Measurements from ENCODE around the gene ZDHHC11B.
"Not testable (repeated sequence)": the region's sequence is repeated elsewhere in the genome, so short reads cannot be mapped to it uniquely, and the experiment has no call there.

ZDHHC11B gene

GRCh38 chr5:752532-753115 lies 31.9 kb downstream of the ZDHHC11B start:
- DNase-seq (ENCODE audit: low read depth) = not testable (repeated sequence)

DNA sequence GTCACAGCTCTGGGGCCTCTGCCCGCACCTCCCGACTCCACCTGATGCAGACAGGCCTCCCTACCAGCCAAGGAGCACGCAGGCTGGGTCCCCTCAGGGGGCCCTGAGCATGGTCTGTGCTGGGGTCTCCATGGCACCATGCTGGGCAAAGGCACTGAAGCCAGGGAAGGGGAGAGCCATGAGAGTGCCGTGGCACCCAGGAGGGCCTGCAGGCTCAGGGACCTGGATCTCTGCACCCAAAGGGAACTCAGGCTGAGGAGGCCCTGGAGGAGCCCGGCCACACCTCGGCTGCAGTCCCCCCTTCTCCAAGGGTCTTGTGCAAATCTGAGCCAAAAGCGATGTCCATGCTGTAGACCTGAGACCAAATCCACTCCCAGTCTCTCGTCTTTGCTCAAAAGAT lies 32.5 kb downstream of the ZDHHC11B start:
- not testable (repeated sequence) for DNase-seq (ENCODE audit: low read depth)

- no peak for DNase-seq (ENCODE audit: low read depth)
Measured at GRCh38 chr5:751496-751895, 33.0 kb downstream of the ZDHHC11B start.

GRCh38 chr5:750226-750625 lies 34.3 kb downstream of the ZDHHC11B start:
- DNase-seq (ENCODE audit: low read depth) = not testable (repeated sequence)

DNA sequence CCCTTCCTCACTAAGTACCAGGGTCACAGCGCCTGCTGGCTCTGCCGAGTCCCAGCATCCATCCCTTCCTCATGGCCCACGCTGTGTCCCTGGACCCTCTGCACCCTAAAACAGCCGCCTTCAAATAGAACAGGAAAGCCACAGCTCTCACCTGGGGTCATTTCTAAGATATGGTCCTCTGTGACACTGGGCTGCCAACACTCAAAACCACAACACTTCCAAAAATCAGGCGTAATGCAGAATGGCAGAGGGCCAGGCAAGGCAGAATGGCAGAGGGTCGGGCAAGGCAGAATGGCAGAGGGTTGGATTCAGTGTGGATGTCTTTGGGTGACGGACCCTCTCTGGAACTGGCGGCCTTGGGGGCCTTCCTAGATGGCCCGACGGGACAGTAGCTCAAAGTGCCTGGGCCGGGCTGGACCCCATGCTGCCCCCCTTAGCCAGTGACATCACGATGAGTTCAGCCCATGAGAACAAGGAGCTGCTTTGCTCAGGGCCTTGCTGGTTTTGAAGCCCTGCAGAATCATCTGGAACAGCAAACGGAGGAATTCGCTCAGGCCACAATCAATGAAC lies 35.3 kb downstream of the ZDHHC11B start:
- no peak for DNase-seq (ENCODE audit: low read depth)

DNA sequence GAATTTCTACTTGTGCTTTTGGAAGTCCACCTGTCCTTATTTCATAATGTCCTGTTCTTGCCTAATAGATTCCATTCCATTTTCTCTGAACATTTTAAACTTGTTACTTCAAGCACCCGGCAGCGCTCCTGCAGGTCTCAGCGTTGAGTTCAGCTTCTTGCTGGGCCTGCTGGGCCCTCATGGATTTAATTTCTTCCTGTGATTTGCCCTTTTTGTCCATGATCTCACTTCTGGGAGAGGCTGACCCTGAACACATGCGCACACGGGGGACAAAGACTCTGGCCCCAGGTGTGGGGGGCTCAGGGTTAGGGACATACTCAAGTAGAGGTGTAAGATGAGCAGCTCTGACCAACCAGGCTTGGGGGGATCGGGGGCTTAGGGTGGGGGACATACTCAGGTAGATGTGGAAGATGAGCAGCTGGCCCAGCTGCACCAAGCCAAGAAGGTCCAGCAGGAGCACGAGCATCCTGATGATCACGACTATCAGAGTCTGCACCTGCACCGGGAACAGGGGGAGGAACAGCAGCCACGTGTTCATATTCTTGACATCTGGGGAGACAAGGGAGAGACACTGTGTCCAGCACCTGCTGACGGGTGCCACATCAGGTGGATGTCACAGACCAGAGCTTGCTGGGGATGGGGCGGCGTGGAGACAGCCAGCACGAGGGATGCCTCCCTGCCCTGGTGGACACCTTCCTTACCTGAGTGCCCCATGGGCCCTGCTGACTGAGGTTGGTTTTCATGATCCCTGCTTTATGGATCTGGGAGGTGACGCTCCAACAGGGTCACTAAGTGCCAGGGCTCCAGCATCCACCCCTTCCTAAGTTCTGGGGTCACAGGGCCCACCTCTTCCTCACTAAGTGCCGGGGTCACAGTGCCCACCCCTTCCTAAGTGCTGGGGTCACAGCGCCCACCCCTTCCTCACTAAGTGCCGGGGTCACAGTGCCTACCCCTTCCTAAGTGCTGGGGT lies 36.2 kb downstream of the ZDHHC11B start:
- not testable (repeated sequence) for DNase-seq (ENCODE audit: low read depth)

GRCh38 chr5:747303-747844 lies 37.2 kb downstream of the ZDHHC11B start:
- DNase-seq (ENCODE audit: low read depth) = not testable (repeated sequence)

DNA sequence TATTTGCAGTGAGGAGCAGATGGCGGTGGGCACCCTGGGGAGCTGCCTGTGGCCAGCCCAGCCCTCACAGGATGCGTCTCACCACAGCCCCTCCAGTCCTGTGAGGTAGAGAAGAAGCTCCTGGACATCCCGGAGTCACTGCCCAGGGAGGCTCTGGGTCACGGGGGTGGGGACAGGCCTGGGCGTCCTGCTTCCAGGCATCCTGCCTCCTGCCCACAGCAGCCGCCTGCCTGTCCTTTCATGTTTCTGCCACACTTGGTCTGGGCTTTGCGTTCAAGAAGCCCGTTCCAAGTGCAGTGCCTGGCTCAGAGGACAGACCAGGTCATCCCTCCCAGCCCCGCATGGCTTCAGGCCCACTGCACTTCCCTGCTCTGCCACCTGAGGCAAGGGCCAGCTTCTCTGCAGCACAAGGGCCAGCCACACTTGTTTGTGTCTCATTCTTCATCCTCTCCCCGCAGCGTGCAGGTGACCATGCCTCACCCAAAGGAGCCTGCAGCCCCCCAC lies 38.2 kb downstream of the ZDHHC11B start:
- no peak for DNase-seq (ENCODE audit: low read depth)

DNA sequence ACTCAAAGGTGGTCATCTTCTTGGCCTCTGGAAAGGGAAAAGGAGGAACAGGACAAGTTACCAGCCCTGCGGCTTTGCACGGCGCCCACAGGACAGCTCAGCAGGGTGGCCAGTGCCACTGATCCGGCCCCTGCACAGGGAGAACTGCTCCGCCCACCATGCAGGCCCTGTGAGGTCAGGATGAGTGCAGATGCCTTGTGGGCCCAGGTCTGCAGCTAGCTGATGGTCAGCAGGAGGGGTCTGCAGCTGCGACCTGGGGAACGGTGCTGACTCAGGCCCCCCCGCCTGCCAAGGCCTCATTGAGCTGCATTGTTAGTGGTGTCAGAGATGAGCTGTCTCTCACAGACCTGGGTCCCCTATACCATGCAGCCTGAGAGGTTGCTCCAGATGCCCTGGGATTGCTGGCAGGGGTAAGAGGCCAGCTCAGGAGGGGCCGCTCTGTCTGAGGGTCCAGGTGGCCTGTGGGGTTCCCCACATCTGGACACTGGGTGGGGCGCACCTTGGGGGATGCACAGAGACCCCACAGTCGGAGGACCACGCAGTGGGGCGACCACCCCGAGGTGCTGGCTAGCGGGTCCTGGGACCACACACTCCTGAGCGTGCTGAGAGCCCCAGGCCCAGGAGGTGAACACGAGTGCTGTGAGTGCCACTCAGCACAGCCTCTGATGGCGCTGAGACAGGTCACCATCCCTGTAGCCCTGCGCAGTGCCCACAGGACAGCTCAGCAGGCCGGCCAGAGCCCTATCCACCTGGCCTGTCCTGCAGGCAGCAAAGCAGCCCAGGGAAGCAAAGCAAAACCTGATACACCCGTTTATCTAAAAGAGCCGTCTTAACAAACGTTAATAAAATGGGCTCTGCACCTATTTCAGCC lies 39.0 kb downstream of the ZDHHC11B start:
- DNase-seq (ENCODE audit: low read depth) = not testable (repeated sequence)

- not testable (repeated sequence) for DNase-seq (ENCODE audit: low read depth)
Measured at GRCh38 chr5:743696-744404, 40.7 kb downstream of the ZDHHC11B start.

DNA sequence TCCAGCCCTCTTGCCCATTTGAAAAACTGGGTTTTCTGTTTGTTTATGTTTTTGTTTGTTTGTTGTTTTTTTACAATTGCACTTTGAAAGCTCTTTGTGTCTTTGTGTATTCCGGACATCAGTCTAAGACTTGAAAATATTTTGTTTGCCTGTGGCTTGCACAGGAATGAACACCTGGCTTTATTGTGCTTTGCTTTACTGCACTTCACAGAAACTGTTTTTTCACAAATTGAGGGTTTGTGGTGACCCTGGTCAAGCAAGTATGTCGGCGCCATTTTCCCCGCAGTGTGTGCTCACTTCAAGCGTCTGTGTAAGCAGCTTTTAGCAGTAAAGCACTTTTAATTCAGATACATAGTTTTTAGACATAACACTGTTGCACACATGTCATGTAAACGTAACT lies 42.3 kb downstream of the ZDHHC11B start:
- not testable (repeated sequence) for DNase-seq (ENCODE audit: low read depth)

DNA sequence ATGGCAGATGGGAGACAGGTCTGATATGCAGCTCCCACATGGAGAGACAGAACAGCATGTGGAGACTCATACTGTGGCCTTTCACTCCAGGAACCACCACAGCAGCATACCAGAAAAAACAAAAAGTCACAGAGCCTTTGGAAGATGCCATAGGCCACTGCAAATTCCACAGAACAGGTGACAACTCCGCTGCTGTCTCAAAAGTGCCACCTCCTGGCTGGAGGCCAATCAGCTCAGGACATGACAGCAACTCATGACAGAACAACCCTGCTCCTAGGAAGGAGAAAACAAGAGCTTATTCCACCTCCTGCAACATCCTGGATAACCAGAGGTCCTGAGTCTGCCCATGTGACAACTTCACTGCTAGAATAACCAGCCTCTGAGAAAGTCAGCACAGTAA lies 50.4 kb downstream of the ZDHHC11B start:
- not testable (repeated sequence) for DNase-seq (ENCODE audit: low read depth)

- DNase-seq (ENCODE audit: low read depth) = not testable (repeated sequence)
Measured at GRCh38 chr5:732754-733454, 51.6 kb downstream of the ZDHHC11B start.

- not testable (repeated sequence) for DNase-seq (ENCODE audit: low read depth)
Measured at GRCh38 chr5:729225-729624, 55.3 kb downstream of the ZDHHC11B start.

DNA sequence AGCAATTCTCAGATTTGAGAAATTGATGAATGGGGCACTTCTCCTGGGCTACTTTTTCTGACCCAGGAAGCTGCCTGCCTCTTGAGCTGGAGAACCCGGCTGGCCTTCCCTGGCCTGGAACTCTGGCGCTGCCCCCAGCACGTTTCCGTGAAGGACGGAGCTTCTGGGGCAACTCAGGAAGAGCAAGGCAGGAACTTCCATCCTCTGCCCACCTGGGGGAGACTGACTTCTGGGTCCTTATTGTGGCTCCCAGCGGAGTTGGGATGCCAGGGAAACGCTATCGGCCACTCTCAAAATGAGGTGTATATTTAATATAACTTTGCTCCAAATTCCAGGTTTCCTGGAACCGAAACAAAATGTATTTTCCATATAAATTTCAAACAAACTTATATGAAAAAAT lies 57.4 kb downstream of the ZDHHC11B start:
- not testable (repeated sequence) for DNase-seq (ENCODE audit: low read depth)

DNA sequence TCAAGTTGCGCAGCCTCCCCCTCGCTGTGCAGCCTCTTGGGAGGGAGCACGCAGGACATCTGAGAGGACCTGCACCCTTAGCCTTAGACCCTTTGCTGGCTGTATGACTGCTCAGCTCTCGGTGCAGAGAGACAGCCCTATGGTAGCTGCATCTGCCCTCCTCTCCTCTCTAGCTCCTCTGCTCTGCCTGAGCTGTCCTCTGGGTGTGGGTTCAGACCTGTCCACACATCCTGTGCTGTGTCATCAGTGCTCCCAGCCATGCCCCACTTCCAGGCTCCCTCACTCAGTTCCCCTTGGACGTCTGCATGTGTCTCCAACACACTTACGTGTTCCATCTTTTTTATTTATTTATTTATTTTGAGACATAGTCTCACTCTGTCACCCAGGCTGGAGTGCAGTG lies 60.7 kb downstream of the ZDHHC11B start:
- DNase-seq (ENCODE audit: low read depth) = not testable (repeated sequence)

- not testable (repeated sequence) for DNase-seq (ENCODE audit: low read depth)
Measured at GRCh38 chr5:723309-723708, 61.2 kb downstream of the ZDHHC11B start.

- DNase-seq (ENCODE audit: low read depth) = not testable (repeated sequence)
Measured at GRCh38 chr5:719379-719778, 65.2 kb downstream of the ZDHHC11B start.

- DNase-seq (ENCODE audit: low read depth) = no peak
Measured at GRCh38 chr5:717143-717542, 67.4 kb downstream of the ZDHHC11B start.

DNA sequence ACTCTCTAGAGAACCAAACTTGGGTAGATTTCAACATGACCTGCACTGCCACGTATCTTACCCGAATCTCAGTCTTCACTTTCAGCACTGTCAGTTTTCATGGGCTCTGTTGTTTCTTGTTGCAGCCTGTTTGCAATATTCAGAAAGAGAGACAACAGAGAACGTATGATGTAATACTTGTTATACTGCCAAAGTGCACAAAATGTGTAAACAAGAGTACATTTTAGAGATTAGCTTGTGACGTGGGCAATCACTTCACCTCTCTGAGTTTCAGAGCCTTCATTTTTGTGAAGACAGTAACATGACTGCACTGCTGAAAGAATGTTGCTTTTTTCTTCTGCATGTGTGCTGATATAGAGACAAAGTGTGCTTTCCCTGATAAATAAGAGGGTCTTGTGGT lies 67.8 kb downstream of the ZDHHC11B start:
- DNase-seq (ENCODE audit: low read depth) = not testable (repeated sequence)
